HCT116 (cell line): ENCODE results near the gene PAEP.
"Not testable (repeated sequence)": the region's sequence is repeated elsewhere in the genome, so short reads cannot be mapped to it uniquely, and the experiment has no call there.

ENCODE experiments used
- ATF3 ChIP-seq: IDR thresholded peaks from 2 replicates; pipeline ENCODE4 v1.6.1; 2012
- CTCF ChIP-seq, 3 experiments: fragments of 200-600 bp in 1 of 3; sonication (generic) in 1 of 3; IDR thresholded peaks in 2 of 3; conservative IDR thresholded peaks in 1 of 3; 2 replicates each; pipeline ENCODE4 v1.5.1; 2012 to 2017; ENCODE audit warnings: low read depth in 2 of 3, low read length in 2 of 3, antibody characterized with exemption in 1 of 3, borderline replicate concordance in 1 of 3, control low read depth in 1 of 3, mild to moderate bottlenecking in 1 of 3, mixed read lengths in 1 of 3, mixed run types in 1 of 3, moderate library complexity in 1 of 3; ENCODE audit not compliant: insufficient read depth in 1 of 3
- EZH2 ChIP-seq: fragments of 200-600 bp; sonication (generic); IDR thresholded peaks from 2 replicates; pipeline ENCODE4 v1.6.1; 2017; ENCODE audit warnings: antibody characterized with exemption, mixed run types
- MAX ChIP-seq: IDR thresholded peaks from 2 replicates; pipeline ENCODE4 v1.6.1; 2012
- POLR2A ChIP-seq: IDR thresholded peaks from 2 replicates; pipeline ENCODE4 v1.7.0; 2011; ENCODE audit warnings: borderline replicate concordance; ENCODE audit not compliant: insufficient read depth, insufficient read length; ENCODE audit errors: extremely low read depth
- RAD21 ChIP-seq: IDR thresholded peaks from 2 replicates; pipeline ENCODE4 v1.6.1; 2012; ENCODE audit warnings: low read depth, mild to moderate bottlenecking
- REST ChIP-seq: IDR thresholded peaks from 2 replicates; pipeline ENCODE4 v1.6.1; 2012; ENCODE audit warnings: low read depth
- SP1 ChIP-seq: IDR thresholded peaks from 2 replicates; pipeline ENCODE4 v1.6.1; 2012; ENCODE audit warnings: low read depth
- TCF7L2 ChIP-seq: IDR thresholded peaks from 2 replicates; pipeline ENCODE4 v1.7.0; 2011; ENCODE audit warnings: borderline replicate concordance, inconsistent platforms; ENCODE audit not compliant: insufficient read depth, insufficient read length; ENCODE audit errors: extremely low read depth
- ZBTB33 ChIP-seq: IDR thresholded peaks from 2 replicates; pipeline ENCODE4 v1.6.1; 2011; ENCODE audit warnings: mild to moderate bottlenecking, low read length, moderate library complexity; ENCODE audit not compliant: insufficient replicate concordance; ENCODE audit errors: extremely low read depth

GRCh38 chr9:135534826-135535225, 26.7 kb upstream of the PAEP start:
- not testable (repeated sequence) for TF ChIP-seq CTCF (IDR thresholded peaks at IDR 0.05 in 2 of 3, conservative IDR thresholded peaks at IDR 0.05 in 1 of 3; ENCODE audit: borderline replicate concordance in 1 of 3, insufficient read depth in 1 of 3, low read depth in 2 of 3, low read length in 2 of 3); MAX; EZH2; RAD21; ZBTB33; SP1; POLR2A; TCF7L2; REST; ATF3
